ENCODE data around the gene ICAM4. TPM values are rescaled to one million over a fixed set of nuclear protein-coding genes. Genes with fewer than 3 reads are reported as not detected.
"Not testable (repeated sequence)": the region's sequence is repeated elsewhere in the genome, so short reads cannot be mapped to it uniquely, and the experiment has no call there.

Gene ICAM4
- total RNA-seq, 1 experiment from 2014 or later, result 2.4 TPM

- DNase-seq (ENCODE audit: low spot score), result no peak
- in situ Hi-C loops (cut with HindIII; ENCODE audit: low sequenced_read_pairs), result no loop called here
Observed at GRCh38 chr19:10266706-10267105, 20.0 kb upstream of the ICAM4 start.

DNA sequence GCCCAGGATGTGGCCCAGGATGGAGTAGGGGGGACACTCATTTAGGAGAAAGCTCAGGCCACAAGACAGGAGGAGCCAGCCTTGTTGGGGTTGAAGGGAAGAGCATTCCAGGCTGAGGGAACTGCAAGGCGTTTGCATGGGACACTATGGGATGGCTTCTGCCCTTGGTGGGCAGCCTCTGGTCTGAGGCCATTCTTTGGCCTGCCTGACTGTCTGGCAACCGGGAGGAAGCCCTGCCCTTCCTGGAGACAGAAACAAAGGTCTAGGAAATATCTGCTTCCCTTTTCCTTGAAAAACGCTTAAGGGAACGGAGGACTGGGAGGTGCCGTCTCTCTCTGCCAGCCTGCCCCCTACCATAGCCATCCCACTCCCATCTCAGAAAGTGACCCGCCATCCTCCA, 18.7 kb upstream of the ICAM4 start:
- in situ Hi-C loops (cut with HindIII; ENCODE audit: low sequenced_read_pairs), result no loop called here
- no peak for DNase-seq (ENCODE audit: low spot score)

- in situ Hi-C loops (cut with HindIII; ENCODE audit: low sequenced_read_pairs), result no loop called here
- DNase-seq (ENCODE audit: low spot score), result peak; percentile 48
Observed at GRCh38 chr19:10269333-10270179, 17.2 kb upstream of the ICAM4 start.

GRCh38 chr19:10270180-10270615, 16.6 kb upstream of the ICAM4 start:
- no peak for DNase-seq (ENCODE audit: low spot score)
- in situ Hi-C loops (cut with HindIII; ENCODE audit: low sequenced_read_pairs), result no loop called here

GRCh38 chr19:10270616-10271394, 15.9 kb upstream of the ICAM4 start, which contains the start of gene ICAM1:
Gene ICAM1, plus strand, starts transcription at chr19:10271120. Its CDS starts 40 bp downstream, at chr19:10271160.
- in situ Hi-C loops (cut with HindIII; ENCODE audit: low sequenced_read_pairs), result no loop called here
- no peak for DNase-seq (ENCODE audit: low spot score)

DNA sequence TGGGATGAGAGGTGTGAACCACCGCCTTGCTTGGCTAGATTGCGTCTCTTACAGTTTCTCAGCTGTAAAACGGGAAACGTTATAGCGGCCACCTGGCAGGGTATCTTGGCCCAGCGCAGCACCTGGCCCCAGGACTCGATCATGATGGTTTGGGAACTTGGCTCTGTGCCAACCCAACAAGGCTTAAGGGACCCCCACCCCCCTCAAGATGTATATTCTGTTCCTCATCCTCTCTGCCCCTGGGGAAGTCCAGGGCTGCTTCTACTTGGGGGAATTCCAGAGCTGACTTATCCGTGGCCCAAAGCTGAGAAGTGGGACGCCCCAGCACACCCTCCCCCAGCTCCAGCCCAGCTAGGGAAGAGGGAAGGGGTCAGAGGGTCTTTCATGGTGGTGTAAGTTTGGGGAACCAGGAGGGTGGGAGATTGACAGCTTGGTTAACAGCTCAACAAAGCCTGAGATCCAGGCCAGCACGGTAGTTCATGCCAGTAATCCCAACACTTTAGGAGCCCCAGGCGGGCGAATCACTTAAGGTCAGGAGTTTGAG, 15.1 kb upstream of the ICAM4 start:
- in situ Hi-C loops (cut with HindIII; ENCODE audit: low sequenced_read_pairs), result no loop called here

GRCh38 chr19:10274589-10274988, 12.2 kb upstream of the ICAM4 start:
- in situ Hi-C loops (cut with HindIII; ENCODE audit: low sequenced_read_pairs), result no loop called here
- no peak for DNase-seq (ENCODE audit: low spot score)

More for the DNA sequence above, 15.1 kb upstream of the ICAM4 start:
- DNase-seq (ENCODE audit: low spot score), result no peak

- in situ Hi-C loops (cut with HindIII; ENCODE audit: low sequenced_read_pairs), result no loop called here
- no peak for DNase-seq (ENCODE audit: low spot score)
Observed at GRCh38 chr19:10277795-10278589, 8.8 kb upstream of the ICAM4 start.

GRCh38 chr19:10278935-10279334, 7.8 kb upstream of the ICAM4 start:
- in situ Hi-C loops (cut with HindIII; ENCODE audit: low sequenced_read_pairs), result no loop called here

DNA sequence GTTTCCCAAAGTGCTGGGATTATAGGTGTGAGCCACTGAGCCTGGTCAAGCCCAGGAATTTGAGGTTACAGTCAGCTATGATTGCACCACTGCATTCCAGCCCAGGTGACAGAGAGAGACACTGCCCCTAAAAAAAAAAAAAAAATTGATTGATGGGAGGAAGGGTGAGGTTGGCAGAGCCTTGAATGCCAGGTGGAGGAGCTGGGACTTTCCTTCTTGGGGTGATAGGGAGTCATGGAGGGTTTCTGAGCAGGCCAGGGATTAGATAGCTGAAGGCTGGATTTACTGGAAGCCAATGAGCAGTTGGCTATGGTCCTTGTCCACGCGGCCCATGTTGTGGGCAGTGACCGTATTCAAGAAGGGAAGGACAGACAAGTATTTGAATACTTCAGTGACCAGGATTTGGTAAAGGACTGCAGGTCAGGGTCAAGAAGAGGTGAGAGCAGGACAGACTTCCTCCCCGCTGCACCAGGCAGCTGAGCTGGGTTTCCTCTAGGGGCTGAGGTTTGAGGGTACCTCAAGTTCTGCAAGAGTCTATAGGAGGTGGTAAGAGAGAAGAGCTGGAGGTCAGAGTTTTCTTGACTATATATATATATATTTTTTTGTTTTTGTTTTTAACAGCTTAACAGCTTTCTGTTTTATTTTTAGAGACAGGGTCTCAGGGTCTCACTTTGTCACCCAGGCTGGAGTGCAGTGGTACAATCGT, 6.9 kb upstream of the ICAM4 start:
- no peak for DNase-seq (ENCODE audit: low spot score)
- in situ Hi-C loops (cut with HindIII; ENCODE audit: low sequenced_read_pairs), result no loop called here

More at GRCh38 chr19:10278935-10279334, 7.8 kb upstream of the ICAM4 start:
- DNase-seq (ENCODE audit: low spot score), result no peak

- in situ Hi-C loops (cut with HindIII; ENCODE audit: low sequenced_read_pairs); DNase-seq (ENCODE audit: low spot score): not testable (repeated sequence)
Observed at GRCh38 chr19:10282043-10282442, 4.7 kb upstream of the ICAM4 start.

GRCh38 chr19:10283301-10284064, 3.3 kb upstream of the ICAM4 start:
- no peak for DNase-seq (ENCODE audit: low spot score)
- in situ Hi-C loops (cut with HindIII; ENCODE audit: low sequenced_read_pairs), result no loop called here

DNA sequence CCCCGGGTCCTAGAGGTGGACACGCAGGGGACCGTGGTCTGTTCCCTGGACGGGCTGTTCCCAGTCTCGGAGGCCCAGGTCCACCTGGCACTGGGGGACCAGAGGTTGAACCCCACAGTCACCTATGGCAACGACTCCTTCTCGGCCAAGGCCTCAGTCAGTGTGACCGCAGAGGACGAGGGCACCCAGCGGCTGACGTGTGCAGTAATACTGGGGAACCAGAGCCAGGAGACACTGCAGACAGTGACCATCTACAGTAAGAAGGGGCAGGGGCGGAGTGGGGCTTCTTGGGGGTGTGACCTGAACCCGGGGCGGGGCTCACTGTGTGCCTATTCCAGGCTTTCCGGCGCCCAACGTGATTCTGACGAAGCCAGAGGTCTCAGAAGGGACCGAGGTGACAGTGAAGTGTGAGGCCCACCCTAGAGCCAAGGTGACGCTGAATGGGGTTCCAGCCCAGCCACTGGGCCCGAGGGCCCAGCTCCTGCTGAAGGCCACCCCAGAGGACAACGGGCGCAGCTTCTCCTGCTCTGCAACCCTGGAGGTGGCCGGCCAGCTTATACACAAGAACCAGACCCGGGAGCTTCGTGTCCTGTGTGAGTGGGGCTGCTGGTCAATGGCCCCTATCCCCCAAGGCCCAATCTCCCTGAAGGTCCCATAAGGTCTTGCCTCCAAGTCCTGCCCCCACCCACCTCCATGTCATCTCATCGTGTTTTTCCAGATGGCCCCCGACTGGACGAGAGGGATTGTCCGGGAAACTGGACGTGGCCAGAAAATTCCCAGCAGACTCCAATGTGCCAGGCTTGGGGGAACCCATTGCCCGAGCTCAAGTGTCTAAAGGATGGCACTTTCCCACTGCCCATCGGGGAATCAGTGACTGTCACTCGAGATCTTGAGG, 2.4 kb upstream of the ICAM4 start:
- DNase-seq (ENCODE audit: low spot score), result no peak
- in situ Hi-C loops (cut with HindIII; ENCODE audit: low sequenced_read_pairs), result no loop called here

- in situ Hi-C loops (cut with HindIII; ENCODE audit: low sequenced_read_pairs), result no loop called here
Observed at GRCh38 chr19:10284960-10285278, 1.8 kb upstream of the ICAM4 start.

DNA sequence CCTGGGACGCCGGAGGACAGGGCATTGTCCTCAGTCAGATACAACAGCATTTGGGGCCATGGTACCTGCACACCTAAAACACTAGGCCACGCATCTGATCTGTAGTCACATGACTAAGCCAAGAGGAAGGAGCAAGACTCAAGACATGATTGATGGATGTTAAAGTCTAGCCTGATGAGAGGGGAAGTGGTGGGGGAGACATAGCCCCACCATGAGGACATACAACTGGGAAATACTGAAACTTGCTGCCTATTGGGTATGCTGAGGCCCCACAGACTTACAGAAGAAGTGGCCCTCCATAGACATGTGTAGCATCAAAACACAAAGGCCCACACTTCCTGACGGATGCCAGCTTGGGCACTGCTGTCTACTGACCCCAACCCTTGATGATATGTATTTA, 1.4 kb upstream of the ICAM4 start:
- in situ Hi-C loops (cut with HindIII; ENCODE audit: low sequenced_read_pairs), result no loop called here
- DNase-seq (ENCODE audit: low spot score), result no peak

More at GRCh38 chr19:10284960-10285278, 1.8 kb upstream of the ICAM4 start:
- DNase-seq (ENCODE audit: low spot score), result no peak

DNA sequence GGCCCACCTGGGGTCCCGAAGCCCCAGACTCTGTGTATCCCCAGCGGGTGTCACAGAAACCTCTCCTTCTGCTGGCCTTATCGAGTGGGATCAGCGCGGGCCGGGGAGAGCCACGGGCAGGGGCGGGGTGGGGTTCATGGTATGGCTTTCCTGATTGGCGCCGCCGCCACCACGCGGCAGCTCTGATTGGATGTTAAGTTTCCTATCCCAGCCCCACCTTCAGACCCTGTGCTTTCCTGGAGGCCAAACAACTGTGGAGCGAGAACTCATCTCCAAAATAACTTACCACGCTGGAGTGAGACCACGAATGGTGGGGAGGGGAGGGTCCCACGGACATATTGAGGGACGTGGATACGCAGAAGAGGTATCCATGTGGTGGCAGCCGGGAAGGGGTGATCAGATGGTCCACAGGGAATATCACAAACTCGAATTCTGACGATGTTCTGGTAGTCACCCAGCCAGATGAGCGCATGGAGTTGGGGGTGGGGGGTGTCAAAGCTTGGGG, 2.0 kb downstream of the ICAM4 start:
- in situ Hi-C loops (cut with HindIII; ENCODE audit: low sequenced_read_pairs), result no loop called here
- DNase-seq (ENCODE audit: low spot score), result peak; percentile 48

All from G401 (cell line).